ENCODE measurements around the gene ALDH16A1.

DNA sequence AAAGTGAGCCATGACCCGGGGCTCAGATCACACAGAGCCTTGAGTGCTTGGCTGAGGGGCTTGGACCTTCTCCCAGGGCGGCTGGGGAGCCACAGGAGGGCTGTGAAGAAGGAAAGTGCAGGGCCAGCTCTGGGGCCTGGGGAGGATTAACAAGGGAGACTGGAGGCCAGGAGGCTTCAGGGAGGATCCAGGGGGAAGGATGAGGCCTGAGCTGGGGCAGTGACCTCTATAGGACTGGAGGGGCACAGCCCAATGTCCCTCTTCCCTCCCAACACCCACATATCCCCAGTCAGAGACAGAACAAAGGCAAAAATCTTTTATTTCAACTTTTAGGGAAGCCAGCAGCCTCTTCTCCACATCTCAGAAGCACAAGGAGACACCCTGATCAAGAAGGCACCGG, 7.0 kb upstream of the ALDH16A1 start:
- TF ChIP-seq CTCF (IDR thresholded peaks at IDR 0.05) (no peak), EZH2phosphoT487 (IDR thresholded peaks at IDR 0.05) (no peak)

Measured in neural progenitor cell (in vitro differentiated cells).